Measurements from ENCODE around the gene ADAMTS9. TPM values are rescaled to one million over a fixed set of nuclear protein-coding genes. Genes with fewer than 3 reads are reported as not detected.
A peak's percentile ranks its signal among the peaks of the same experiment; 100 is the strongest.

Gene ADAMTS9
- total RNA-seq, 1 donor from 2014 or later = 4.3 TPM

GRCh38 chr3:64650715-64651114 is 37.1 kb downstream of the ADAMTS9 start:
- ATAC-seq = no peak

- ATAC-seq = no peak
Measured at GRCh38 chr3:64650096-64650622, 37.6 kb downstream of the ADAMTS9 start.

GRCh38 chr3:64648927-64649906 is 38.6 kb downstream of the ADAMTS9 start:
- no peak for ATAC-seq

- no peak for ATAC-seq
Measured at GRCh38 chr3:64647825-64648224, 40.0 kb downstream of the ADAMTS9 start.

GRCh38 chr3:64645243-64645642 is 42.6 kb downstream of the ADAMTS9 start:
- no peak for ATAC-seq

GRCh38 chr3:64644483-64644882 is 43.3 kb downstream of the ADAMTS9 start:
- no peak for ATAC-seq

GRCh38 chr3:64642327-64643151 is 45.3 kb downstream of the ADAMTS9 start:
- no peak for ATAC-seq

- no peak for ATAC-seq
Measured at GRCh38 chr3:64638981-64639481, 48.8 kb downstream of the ADAMTS9 start.

- no peak for ATAC-seq
Measured at GRCh38 chr3:64638511-64638910, 49.3 kb downstream of the ADAMTS9 start.

- no peak for ATAC-seq
Measured at GRCh38 chr3:64634417-64634816, 53.4 kb downstream of the ADAMTS9 start.

GRCh38 chr3:64631951-64632350 is 55.8 kb downstream of the ADAMTS9 start:
- no peak for ATAC-seq

GRCh38 chr3:64627471-64628321 is 60.1 kb downstream of the ADAMTS9 start:
- ATAC-seq = peak; percentile 42

- no peak for ATAC-seq
Measured at GRCh38 chr3:64627042-64627441, 60.8 kb downstream of the ADAMTS9 start.

GRCh38 chr3:64625381-64625780 is 62.4 kb downstream of the ADAMTS9 start:
- ATAC-seq = no peak

GRCh38 chr3:64623125-64623524 is 64.7 kb downstream of the ADAMTS9 start:
- ATAC-seq = no peak

- ATAC-seq = no peak
Measured at GRCh38 chr3:64621726-64622395, 65.9 kb downstream of the ADAMTS9 start.

- ATAC-seq = no peak
Measured at GRCh38 chr3:64621275-64621674, 66.5 kb downstream of the ADAMTS9 start.

- ATAC-seq = no peak
Measured at GRCh38 chr3:64620020-64620419, 67.8 kb downstream of the ADAMTS9 start.

- ATAC-seq = no peak
Measured at GRCh38 chr3:64619216-64619615, 68.6 kb downstream of the ADAMTS9 start.

GRCh38 chr3:64617610-64618009 is 70.2 kb downstream of the ADAMTS9 start:
- no peak for ATAC-seq

GRCh38 chr3:64616953-64617352 is 70.8 kb downstream of the ADAMTS9 start:
- peak; percentile 52 for ATAC-seq

Data from esophagus mucosa (tissue), 1 donor.